Ecto neural progenitor cell (in vitro differentiated cells): ENCODE data around the gene ITFG2.

Source experiments
- DNase-seq: peaks from one replicate; pipeline ENCODE4 v3.0.0-alpha.2; 2018; ENCODE audit warnings: low spot score

ITFG2 gene

GRCh38 chr12:2832550-2833127, 20.2 kb downstream of the ITFG2 start:
- no peak for DNase-seq

GRCh38 chr12:2833327-2833726, 20.9 kb downstream of the ITFG2 start:
- DNase-seq = no peak

- no peak for DNase-seq
These were observed 21.3 kb downstream of the ITFG2 start for GRCh38 chr12:2833810-2834209.

GRCh38 chr12:2834581-2835491, 22.4 kb downstream of the ITFG2 start, which contains the start of gene NRIP2:
Gene NRIP2, minus strand, starts transcription at chr12:2835035. Its CDS starts 52 bp downstream, at chr12:2834983.
- DNase-seq = no peak

- no peak for DNase-seq
These were observed 23.4 kb downstream of the ITFG2 start for GRCh38 chr12:2835691-2836403.

GRCh38 chr12:2836574-2836973, 24.1 kb downstream of the ITFG2 start:
- no peak for DNase-seq

- no peak for DNase-seq
These were observed 28.7 kb downstream of the ITFG2 start for GRCh38 chr12:2841056-2841650.

- DNase-seq = no peak
These were observed 30.5 kb downstream of the ITFG2 start for GRCh38 chr12:2842948-2843347.

GRCh38 chr12:2844786-2845185, 32.3 kb downstream of the ITFG2 start:
- no peak for DNase-seq

GRCh38 chr12:2845280-2845679, 32.8 kb downstream of the ITFG2 start:
- DNase-seq = no peak

- no peak for DNase-seq
These were observed 39.5 kb downstream of the ITFG2 start for GRCh38 chr12:2851931-2852330.

- DNase-seq = peak; percentile 96
These were observed 41.2 kb downstream of the ITFG2 start for GRCh38 chr12:2853626-2854025.

GRCh38 chr12:2854669-2855453, 42.4 kb downstream of the ITFG2 start:
- DNase-seq = no peak

GRCh38 chr12:2855546-2855945, 43.1 kb downstream of the ITFG2 start:
- DNase-seq = no peak

GRCh38 chr12:2856051-2856450, 43.6 kb downstream of the ITFG2 start:
- DNase-seq = no peak

- no peak for DNase-seq
These were observed 44.6 kb downstream of the ITFG2 start, which contains the start of gene TEX52 for GRCh38 chr12:2857021-2857431. Gene TEX52, minus strand, starts transcription at chr12:2857039. Its CDS starts 13 bp downstream, at chr12:2857026.

GRCh38 chr12:2857576-2857975, 45.1 kb downstream of the ITFG2 start:
- no peak for DNase-seq

GRCh38 chr12:2858334-2858733, 45.9 kb downstream of the ITFG2 start:
- no peak for DNase-seq

GRCh38 chr12:2858944-2859421, 46.5 kb downstream of the ITFG2 start:
- DNase-seq = no peak

- DNase-seq = no peak
These were observed 47.7 kb downstream of the ITFG2 start for GRCh38 chr12:2860170-2860569.

- DNase-seq = no peak
These were observed 50.4 kb downstream of the ITFG2 start for GRCh38 chr12:2862876-2863275.
